ENCODE results near the gene PPTC7.
A peak's percentile ranks its signal among the peaks of the same experiment; 100 is the strongest.

Gene PPTC7

DNA sequence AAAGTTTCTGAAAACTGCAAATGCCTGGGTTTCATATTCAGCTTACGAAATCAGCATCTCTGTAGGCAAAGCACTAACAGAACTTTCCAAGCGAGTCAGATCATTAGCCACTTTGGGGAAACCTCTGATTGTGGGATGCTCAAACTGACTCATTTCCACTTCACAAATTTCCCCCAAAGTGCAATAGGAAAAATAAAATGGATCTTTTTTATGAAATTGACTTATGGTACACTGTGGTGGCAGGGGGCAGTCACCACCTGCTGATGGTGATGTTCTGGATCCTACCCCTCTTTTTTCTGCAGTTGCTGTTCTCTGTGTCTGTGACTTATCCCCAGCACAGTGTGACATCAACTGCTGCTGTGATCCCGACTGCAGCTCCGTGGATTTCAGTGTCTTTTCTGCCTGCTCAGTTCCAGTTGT lies 36.4 kb upstream of the PPTC7 start:
- H3K9ac ChIP-seq (ENCODE audit: low read depth, low read length) = no peak overlapping the region
- H3K36me3 ChIP-seq (ENCODE audit: insufficient read depth, low read length) = no peaks in the 10 kb centered on the region
- no peaks in the 10 kb centered on the region for H4K20me1 ChIP-seq (ENCODE audit: insufficient read depth, low read length)
- TF ChIP-seq EZH2 (IDR thresholded peaks at IDR 0.05; ENCODE audit: borderline replicate concordance, low read depth, low read length, severe bottlenecking) (no peak), CTCF (IDR thresholded peaks at IDR 0.05; ENCODE audit: borderline replicate concordance, extremely low read depth, low read length, poor library complexity, severe bottlenecking) (peak; percentile 24)
- no peak overlapping the region for H2AFZ ChIP-seq (ENCODE audit: low read depth, low read length)
- no peaks in the 10 kb centered on the region for H3K79me2 ChIP-seq (ENCODE audit: insufficient read depth, low read length)
- no peak overlapping the region for H3K27ac ChIP-seq (ENCODE audit: low read length)
- H3K4me2 ChIP-seq (ENCODE audit: insufficient read depth, low read length) = no peak overlapping the region
- H3K4me1 ChIP-seq (ENCODE audit: insufficient read depth, low read length) = peaks cover 6% of the 10 kb centered on the region
- ATAC-seq (ENCODE audit: insufficient read depth, low read depth) (no peak), DNase-seq (no peak)
- H3K4me3 ChIP-seq (ENCODE audit: low read depth in 1 of 2, low read length in 2 of 2) = no peak overlapping the region
- no peaks in the 10 kb centered on the region for H3K9me3 ChIP-seq (ENCODE audit: insufficient read depth, low read length, severe bottlenecking)
- no peaks in the 10 kb centered on the region for H3K27me3 ChIP-seq (ENCODE audit: insufficient read depth, low read length, poor library complexity)

GRCh38 chr12:110616471-110617115 lies 33.5 kb upstream of the PPTC7 start:
- ATAC-seq (ENCODE audit: insufficient read depth, low read depth) (no peak), DNase-seq (no peak)
- H3K36me3 ChIP-seq (ENCODE audit: insufficient read depth, low read length) = no peaks in the 10 kb centered on the region
- no peak overlapping the region for H3K4me2 ChIP-seq (ENCODE audit: insufficient read depth, low read length)
- H4K20me1 ChIP-seq (ENCODE audit: insufficient read depth, low read length) = no peaks in the 10 kb centered on the region
- no peak overlapping the region for H3K9ac ChIP-seq (ENCODE audit: low read depth, low read length)
- no peaks in the 10 kb centered on the region for H3K9me3 ChIP-seq (ENCODE audit: insufficient read depth, low read length, severe bottlenecking)
- no peaks in the 10 kb centered on the region for H3K27me3 ChIP-seq (ENCODE audit: insufficient read depth, low read length, poor library complexity)
- peaks cover 20% of the 10 kb centered on the region for H3K4me1 ChIP-seq (ENCODE audit: insufficient read depth, low read length)
- no peaks in the 10 kb centered on the region for H3K79me2 ChIP-seq (ENCODE audit: insufficient read depth, low read length)
- no peak overlapping the region for H3K27ac ChIP-seq (ENCODE audit: low read length)
- H3K4me3 ChIP-seq (ENCODE audit: low read depth in 1 of 2, low read length in 2 of 2) = no peak overlapping the region
- no peak overlapping the region for H2AFZ ChIP-seq (ENCODE audit: low read depth, low read length)
- TF ChIP-seq EZH2 (IDR thresholded peaks at IDR 0.05; ENCODE audit: borderline replicate concordance, low read depth, low read length, severe bottlenecking) (no peak), CTCF (IDR thresholded peaks at IDR 0.05; ENCODE audit: borderline replicate concordance, extremely low read depth, low read length, poor library complexity, severe bottlenecking) (no peak)

DNA sequence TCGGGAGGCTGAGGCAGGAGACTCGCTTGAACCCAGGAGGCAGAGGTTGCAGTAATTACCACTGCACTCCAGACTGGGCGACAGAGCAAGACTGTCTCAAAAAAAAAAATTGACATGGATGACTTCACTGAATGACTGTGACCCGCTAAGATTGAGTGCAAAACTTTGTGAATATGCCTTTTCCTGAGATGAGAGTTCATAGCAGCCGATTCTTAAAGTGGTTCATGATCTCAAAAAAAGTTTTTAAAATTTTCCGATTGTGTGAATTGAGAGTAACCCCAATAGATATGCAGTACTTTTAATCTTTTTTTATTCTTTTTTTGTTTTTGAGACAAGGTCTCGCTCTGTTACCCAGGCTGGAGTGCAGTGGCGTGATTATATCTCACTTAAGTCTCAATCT lies 32.1 kb upstream of the PPTC7 start:
- Histone ChIP-seq H3K36me3 (ENCODE audit: insufficient read depth, low read length) (no peaks in the 10 kb centered on the region), H3K4me1 (ENCODE audit: insufficient read depth, low read length) (peaks cover 20% of the 10 kb centered on the region), H2AFZ (ENCODE audit: low read depth, low read length) (no peak overlapping the region), H3K4me2 (ENCODE audit: insufficient read depth, low read length) (no peak overlapping the region), H3K27ac (ENCODE audit: low read length) (no peak overlapping the region), H3K4me3 (ENCODE audit: low read depth in 1 of 2, low read length in 2 of 2) (no peak overlapping the region), H3K27me3 (ENCODE audit: insufficient read depth, low read length, poor library complexity) (no peaks in the 10 kb centered on the region), H3K9me3 (ENCODE audit: insufficient read depth, low read length, severe bottlenecking) (no peaks in the 10 kb centered on the region), H4K20me1 (ENCODE audit: insufficient read depth, low read length) (no peaks in the 10 kb centered on the region), H3K9ac (ENCODE audit: low read depth, low read length) (peak overlapping the region; percentile 65; the same call in 1 of the 2 replicates), H3K79me2 (ENCODE audit: insufficient read depth, low read length) (no peaks in the 10 kb centered on the region)
- DNase-seq (no peak), ATAC-seq (ENCODE audit: insufficient read depth, low read depth) (no peak)
- TF ChIP-seq EZH2 (IDR thresholded peaks at IDR 0.05; ENCODE audit: borderline replicate concordance, low read depth, low read length, severe bottlenecking) (no peak), CTCF (IDR thresholded peaks at IDR 0.05; ENCODE audit: borderline replicate concordance, extremely low read depth, low read length, poor library complexity, severe bottlenecking) (no peak)
